GM10248 (cell line): ENCODE measurements around the gene KLHL25.

Source experiments
- CTCF ChIA-PET: fragments of 300-600 bp; sonication (Branson Sonifier 250); formaldehyde crosslinking; extraction: SDS; loops from one replicate; lab custom pipeline; 2021; ENCODE audit warnings: antibody characterized with exemption; lab: Yijun Ruan, JAX
- POLR2A ChIA-PET: fragments of 350-650 bp; sonication (Branson Sonifier 250); formaldehyde crosslinking; extraction: SDS; loops from one replicate; lab custom pipeline; 2020; ENCODE audit warnings: antibody characterized with exemption; lab: Yijun Ruan, JAX
- DNase-seq: peaks from one replicate; pipeline ENCODE4 v3.0.0; 2012; ENCODE audit errors: extremely low spot score
- TF ChIP-seq, protein P1 (sequence below): IDR thresholded peaks from 2 replicates; pipeline ENCODE4 v1.5.1; 2012; ENCODE audit warnings: mild to moderate bottlenecking, low read depth; ENCODE audit errors: extremely low read depth, missing control alignments, control extremely low read depth

Gene KLHL25

DNA sequence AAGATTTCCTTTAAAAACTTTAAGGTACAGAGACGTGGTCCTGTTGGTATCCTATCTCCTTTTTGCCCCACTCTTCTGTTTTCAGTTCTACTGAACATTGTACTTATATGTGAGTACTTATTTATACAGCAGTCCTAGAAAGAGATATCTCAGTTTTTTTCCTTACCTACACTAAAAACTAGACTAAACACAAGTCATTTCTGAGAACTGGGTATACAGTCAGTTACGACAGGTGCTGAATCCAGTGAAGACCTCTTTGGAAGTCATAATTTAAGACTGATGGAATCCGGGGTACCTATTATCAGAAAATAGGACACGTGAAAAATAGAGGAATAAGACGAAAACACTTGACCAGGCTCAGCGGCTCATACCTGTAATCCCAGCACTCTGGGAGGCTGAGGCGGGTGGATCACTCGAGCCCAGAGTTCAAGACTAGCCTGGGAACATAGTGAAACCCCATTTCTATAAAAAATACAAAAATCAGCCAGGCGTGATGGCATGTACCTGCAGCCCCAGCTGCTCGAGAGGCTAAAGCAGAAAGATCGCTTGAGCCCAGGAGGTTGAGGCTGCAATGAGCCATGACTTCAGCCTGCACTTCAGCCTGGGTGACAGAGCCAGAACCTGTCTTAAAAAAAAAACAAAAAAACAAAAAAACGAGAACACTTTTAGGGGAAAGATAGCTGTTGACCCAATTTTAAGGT, 76.3 kb downstream of the KLHL25 start:
- TF ChIP-seq, protein P1, sequence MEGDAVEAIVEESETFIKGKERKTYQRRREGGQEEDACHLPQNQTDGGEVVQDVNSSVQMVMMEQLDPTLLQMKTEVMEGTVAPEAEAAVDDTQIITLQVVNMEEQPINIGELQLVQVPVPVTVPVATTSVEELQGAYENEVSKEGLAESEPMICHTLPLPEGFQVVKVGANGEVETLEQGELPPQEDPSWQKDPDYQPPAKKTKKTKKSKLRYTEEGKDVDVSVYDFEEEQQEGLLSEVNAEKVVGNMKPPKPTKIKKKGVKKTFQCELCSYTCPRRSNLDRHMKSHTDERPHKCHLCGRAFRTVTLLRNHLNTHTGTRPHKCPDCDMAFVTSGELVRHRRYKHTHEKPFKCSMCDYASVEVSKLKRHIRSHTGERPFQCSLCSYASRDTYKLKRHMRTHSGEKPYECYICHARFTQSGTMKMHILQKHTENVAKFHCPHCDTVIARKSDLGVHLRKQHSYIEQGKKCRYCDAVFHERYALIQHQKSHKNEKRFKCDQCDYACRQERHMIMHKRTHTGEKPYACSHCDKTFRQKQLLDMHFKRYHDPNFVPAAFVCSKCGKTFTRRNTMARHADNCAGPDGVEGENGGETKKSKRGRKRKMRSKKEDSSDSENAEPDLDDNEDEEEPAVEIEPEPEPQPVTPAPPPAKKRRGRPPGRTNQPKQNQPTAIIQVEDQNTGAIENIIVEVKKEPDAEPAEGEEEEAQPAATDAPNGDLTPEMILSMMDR: no peak
- CTCF ChIA-PET: interaction anchor here (1.3 to 3.4 kb wide), 3 partner anchors 9 to 13 kb away, joined by 3 to 16 read pairs (median 13); no protein-coding TSS in a partner anchor
- DNase-seq: no peak
- POLR2A ChIA-PET: interaction anchor here (0.7 kb wide), 1 partner anchor 10 kb away, joined by 3 read pairs; no protein-coding TSS in a partner anchor

DNA sequence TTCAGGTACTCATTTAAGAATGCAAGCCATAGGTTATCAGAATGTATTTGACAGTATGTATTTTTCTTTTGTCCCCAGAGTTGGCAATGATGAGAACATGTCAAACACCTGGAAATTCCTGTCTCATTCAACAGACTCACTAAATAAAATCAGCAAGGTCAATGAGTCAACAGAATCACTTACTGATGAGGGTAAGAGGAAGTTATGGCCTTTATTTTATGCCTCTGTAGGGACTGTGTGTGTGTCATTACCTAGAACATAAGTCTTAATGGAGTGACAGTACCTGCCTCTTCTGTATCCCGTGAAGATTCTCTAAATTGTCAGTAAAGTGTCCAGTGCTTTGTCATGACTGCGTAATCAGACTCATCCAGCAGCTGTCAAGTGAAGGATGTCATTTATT, 77.5 kb downstream of the KLHL25 start:
- no peak for DNase-seq
- CTCF ChIA-PET: no interaction called here
- POLR2A ChIA-PET: no interaction called here
- TF ChIP-seq, protein P1: no peak

DNA sequence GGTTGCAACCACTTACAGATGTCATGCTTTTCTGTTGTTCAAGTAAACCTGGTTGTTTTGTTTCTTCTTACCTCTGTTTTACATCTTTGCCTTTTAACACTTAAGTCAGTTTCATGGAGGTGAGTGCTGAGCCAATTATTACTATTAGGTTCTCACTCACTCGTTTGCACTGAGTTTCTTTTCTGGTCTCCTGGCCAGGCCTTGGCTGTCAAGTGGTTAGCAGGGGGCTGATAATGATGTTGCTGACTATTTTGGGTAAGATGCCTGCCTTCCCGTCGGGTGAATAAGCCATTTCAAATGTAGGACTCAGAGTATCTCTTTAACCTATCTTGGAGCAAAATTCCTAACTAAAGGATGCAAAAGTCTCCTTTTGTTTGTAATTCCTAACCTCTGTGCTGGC, 78.5 kb downstream of the KLHL25 start:
- TF ChIP-seq, protein P1: no peak
- POLR2A ChIA-PET: no interaction called here
- DNase-seq: no peak
- CTCF ChIA-PET: no interaction called here

DNA sequence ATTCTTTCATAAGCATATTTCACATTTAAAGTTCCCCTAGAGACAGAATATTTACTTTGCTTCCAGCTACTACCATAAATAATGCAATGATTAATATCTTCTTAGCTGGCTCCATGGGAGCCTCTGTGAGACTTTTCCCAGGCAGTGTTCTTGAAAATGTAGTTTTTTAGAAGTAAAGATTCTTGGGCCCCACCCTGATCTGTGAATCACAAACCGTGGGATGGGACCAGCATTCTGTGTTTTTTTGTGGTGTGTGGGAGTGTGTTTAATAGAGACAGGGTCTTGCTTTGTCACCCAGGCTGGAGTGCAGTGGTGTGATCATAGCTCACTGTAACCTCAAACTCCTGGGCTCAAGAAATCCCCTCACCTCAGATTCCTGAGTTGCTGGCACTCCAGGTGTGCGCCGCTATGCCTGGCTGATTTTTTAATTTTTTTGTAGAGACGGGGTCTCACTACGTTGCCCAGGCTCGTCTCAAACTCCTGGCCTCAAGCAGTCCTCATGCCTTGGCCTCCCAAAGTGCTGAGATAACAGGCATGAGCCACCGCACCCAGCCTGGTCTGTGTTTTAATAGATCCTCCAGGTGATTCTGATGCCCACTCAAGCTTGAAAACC, 83.0 kb downstream of the KLHL25 start:
- POLR2A ChIA-PET: interaction anchor here (1.5 kb wide), 1 partner anchor 9 kb away, joined by 4 read pairs; no protein-coding TSS in a partner anchor

DNA sequence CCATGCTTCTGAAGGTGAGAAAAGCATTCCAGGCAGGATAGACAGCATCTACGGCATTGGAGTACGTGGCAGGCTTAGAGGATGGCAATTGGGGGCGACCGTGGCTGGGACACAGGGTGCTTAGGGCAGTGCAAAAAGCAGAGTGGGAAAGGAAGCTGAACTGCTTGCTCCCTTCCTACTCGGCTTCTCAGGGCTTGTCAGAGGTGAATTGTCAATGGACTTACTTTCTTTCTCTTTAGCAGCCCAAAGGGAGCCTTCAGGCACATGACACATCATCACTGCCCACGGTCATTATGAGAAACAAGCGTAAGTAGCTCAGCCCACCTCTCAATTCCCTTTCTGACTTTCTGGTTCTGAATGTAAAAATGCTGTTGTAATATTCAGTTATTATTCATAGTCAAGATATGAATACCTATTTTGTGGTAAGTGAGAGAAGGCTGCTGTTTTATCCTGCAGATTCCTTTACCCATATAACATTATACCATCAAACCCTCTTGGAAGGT, 84.3 kb downstream of the KLHL25 start:
- ChIA-PET POLR2A (interaction anchor here (1.5 kb wide), 1 partner anchor 8 kb away, joined by 4 read pairs; no protein-coding TSS in a partner anchor), CTCF (interaction anchor here (1.0 to 2.5 kb wide), 4 partner anchors 9 to 24 kb away, joined by 3 to 13 read pairs (median 4); no protein-coding TSS in a partner anchor)
- peak; percentile 45 for DNase-seq
- TF ChIP-seq, protein P1: no peak

More for the DNA sequence above, 83.0 kb downstream of the KLHL25 start:
- no peak for DNase-seq
- TF ChIP-seq, protein P1: no peak
- CTCF ChIA-PET: interaction anchor here (1.1 to 1.2 kb wide), 3 partner anchors 17 to 24 kb away, joined by 3 to 5 read pairs (median 3); no protein-coding TSS in a partner anchor
